ENCODE data around the gene KLHL17.

DNA sequence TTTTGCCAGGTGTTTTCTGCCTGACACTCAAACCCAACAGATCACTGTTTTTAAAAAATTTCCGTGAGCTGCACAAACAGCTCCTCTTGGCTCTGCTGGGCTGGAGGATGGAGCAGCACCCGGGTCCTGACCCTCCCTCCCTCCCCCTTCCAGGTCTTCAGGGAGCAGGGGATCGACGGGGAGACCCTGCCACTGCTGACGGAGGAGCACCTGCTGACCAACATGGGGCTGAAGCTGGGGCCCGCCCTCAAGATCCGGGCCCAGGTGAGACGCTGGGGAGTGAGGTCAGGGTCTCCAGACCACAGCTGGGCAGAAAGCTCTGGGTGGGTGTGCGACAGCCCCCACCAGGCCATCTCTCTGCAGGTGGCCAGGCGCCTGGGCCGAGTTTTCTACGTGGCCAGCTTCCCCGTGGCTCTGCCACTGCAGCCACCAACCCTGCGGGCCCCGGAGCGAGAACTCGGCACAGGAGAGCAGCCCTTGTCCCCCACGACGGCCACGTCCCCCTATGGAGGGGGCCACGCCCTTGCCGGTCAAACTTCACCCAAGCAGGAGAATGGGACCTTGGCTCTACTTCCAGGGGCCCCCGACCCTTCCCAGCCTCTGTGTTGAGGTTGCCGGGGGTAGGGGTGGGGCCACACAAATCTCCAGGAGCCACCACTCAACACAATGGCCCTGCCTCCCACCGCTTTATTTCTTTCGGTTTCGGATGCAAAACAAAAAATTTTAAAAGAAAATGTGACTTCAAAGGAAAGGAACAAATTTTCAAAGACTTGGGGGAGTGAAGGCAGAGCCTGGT lies 16.6 kb upstream of the KLHL17 start:
- TF ChIP-seq, protein P1, sequence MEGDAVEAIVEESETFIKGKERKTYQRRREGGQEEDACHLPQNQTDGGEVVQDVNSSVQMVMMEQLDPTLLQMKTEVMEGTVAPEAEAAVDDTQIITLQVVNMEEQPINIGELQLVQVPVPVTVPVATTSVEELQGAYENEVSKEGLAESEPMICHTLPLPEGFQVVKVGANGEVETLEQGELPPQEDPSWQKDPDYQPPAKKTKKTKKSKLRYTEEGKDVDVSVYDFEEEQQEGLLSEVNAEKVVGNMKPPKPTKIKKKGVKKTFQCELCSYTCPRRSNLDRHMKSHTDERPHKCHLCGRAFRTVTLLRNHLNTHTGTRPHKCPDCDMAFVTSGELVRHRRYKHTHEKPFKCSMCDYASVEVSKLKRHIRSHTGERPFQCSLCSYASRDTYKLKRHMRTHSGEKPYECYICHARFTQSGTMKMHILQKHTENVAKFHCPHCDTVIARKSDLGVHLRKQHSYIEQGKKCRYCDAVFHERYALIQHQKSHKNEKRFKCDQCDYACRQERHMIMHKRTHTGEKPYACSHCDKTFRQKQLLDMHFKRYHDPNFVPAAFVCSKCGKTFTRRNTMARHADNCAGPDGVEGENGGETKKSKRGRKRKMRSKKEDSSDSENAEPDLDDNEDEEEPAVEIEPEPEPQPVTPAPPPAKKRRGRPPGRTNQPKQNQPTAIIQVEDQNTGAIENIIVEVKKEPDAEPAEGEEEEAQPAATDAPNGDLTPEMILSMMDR (IDR thresholded peaks at IDR 0.05) = no peak
- TF ChIP-seq POLR2AphosphoS5 (IDR thresholded peaks at IDR 0.05; ENCODE audit: low read depth, low read length) = no peak; the same call in 1 of the 2 replicates
